GM10266 (cell line): Measurements from ENCODE around the gene FBN1.

ENCODE experiments used
- DNase-seq: peaks from one replicate; pipeline ENCODE4 v3.0.0; 2012; ENCODE audit errors: extremely low spot score
- CTCF ChIP-seq: IDR thresholded peaks from 2 replicates; pipeline ENCODE4 v1.5.1; 2012; ENCODE audit warnings: mild to moderate bottlenecking, low read depth; ENCODE audit not compliant: control insufficient read depth, insufficient read depth; ENCODE audit errors: missing control alignments

The FBN1 gene

DNA sequence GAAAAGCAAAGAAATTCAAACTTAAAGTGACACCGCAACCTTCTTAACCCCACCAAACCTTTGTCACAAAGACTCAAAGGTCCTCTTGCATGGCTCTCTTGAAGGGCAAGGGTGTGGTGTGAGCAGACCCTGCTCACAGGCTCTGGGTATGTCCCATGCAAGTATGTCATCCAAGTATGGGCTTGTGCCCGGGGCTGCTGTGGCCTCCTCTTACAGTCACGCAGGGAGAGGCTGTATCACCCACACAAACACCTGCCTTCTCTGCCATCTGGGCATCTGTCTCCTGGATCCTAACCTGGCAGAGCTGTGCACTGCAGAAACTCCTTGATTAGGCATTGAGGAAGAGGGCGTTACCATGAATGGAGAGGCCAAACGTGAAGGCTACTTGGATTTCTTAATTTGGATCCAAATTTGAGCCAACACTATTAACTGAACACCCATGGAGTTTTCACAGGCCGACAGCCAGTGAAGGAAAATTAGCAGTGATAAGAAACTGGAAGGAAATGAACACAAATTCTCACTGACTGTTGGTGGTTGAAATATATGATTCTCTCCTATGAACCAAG is 167.6 kb downstream of the FBN1 start:
- TF ChIP-seq CTCF: no peak
- DNase-seq: no peak

DNA sequence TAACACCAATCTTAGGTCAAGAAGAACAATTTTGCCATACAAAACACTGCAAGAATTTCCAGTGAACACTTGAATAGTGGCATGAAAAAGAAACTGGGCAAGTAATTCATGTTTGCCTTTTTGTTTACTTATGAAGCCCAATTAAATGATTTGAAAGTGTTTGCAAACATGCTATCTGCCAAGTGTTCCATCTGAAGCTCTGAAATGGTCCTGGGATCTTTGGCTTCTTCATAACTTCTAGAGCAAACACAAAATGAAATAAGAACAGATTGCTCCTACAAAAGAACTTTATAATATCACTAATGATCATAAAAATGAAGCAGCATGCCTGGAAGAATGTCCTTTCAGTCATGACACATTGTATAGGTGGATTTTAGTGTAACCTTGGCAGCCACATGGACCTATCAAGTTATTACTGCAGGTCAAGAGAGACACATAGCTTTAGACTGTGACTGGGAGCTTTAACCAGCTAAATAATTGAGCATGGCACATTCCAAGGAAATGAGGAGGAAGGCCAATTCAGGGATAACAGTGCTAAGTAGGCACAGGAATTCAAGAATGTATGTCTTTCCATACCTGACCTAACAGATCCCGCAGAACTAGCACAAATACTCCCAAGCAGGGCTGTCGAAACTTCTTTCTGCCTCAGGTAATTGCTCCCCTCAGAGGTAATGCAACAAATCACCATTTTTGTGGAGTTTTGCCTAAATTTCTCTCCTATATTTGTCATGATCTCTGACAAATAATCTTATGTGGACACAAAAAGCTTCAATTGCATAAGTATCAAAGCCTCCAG is 169.7 kb downstream of the FBN1 start:
- TF ChIP-seq CTCF: no peak
- no peak for DNase-seq

GRCh38 chr15:48473667-48474066 is 171.8 kb downstream of the FBN1 start:
- DNase-seq: no peak
- TF ChIP-seq CTCF: no peak

GRCh38 chr15:48472756-48473155 is 172.8 kb downstream of the FBN1 start:
- no peak for DNase-seq
- TF ChIP-seq CTCF: no peak

DNA sequence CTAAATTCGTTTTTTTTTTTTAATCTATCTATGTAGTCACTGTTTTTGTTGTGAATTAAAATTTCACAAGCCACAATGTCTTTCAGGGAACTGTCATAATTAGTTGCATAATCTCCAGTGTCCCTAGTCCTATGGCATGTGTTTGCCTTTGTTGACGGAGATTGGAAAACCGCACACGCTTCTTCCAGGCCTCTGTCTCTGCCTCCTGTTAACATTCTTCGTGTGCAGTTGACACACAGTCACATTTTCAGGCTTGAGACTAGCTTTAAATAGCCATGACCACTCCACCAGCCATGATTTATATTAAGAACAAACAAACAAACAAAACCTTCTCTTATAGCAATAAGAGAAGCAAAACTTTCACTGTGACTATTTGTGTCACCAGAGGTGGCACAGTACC is 174.4 kb downstream of the FBN1 start:
- TF ChIP-seq CTCF: no peak
- no peak for DNase-seq

DNA sequence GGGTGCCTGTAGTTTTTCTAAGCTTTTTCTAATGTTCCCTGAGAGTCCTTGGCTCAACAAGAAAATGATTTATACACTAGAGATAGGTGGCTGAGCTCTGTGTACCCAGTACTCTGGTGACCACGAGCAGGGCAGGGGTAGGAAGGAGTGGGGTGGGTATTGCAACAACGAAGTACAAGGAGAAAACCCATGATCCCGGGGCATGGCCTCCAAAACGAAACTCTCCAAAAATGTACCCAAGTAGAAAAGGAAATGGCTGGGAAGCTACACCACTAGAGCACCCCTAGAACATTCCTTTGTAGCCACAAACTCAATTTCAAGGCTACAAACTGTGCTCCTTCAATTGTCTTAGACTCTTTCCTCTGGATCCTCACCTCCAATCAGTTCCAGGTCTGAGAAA is 175.4 kb downstream of the FBN1 start:
- no peak for TF ChIP-seq CTCF
- no peak for DNase-seq

- DNase-seq: no peak
Observed at GRCh38 chr15:48469681-48470080, 175.8 kb downstream of the FBN1 start.

More at GRCh38 chr15:48469681-48470080, 175.8 kb downstream of the FBN1 start:
- no peak for TF ChIP-seq CTCF
